Kidney tubule cell (primary cell): ENCODE data around the gene CLEC4A.
"Not testable (repeated sequence)": the region's sequence is repeated elsewhere in the genome, so short reads cannot be mapped to it uniquely, and the experiment has no call there.

Experiments
- DNase-seq: peaks from one replicate; pipeline ENCODE4 v3.0.0-alpha.2; 2018; ENCODE audit warnings: low spot score

CLEC4A gene

DNA sequence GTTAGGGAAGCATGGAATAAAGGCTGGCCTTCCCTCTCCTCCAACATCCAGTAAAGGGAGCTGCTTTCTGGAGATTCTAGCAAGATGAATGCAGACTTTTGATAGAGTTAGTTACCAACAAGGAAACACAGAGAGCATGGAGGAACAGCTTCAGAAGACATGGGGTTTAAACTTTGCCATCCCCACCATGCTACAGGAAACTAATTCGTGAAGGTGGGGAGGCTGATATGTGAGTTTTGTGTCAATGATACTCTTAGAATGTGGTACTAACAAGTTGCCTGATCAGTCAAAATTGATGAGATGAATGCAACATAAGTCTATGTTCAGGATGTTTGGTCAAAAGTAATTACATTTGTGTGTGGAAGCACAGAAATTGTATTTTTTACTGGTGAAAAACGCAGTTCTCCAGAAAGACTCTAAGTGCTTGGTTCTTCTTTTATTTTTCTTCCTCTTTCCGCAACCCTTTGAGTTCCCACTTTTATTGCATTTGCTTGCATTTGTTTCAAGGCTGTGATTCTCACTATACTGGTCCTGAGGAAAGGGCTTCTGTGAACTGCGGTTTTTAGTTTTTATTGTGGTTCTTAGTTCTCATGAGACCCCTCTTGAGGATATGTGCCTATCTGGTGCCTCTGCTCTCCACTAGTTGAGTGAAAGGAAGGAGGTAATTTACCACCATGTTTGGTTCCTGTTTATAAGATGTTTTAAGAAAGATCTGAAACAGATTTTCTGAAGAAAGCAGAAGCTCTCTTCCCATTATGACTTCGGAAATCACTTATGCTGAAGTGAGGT, at the start of gene CLEC4A:
TSS of gene CLEC4A (plus strand) at position 494 of the 789 bp plus-strand sequence. CDS start at position 756, 262 bp downstream.
- no peak for DNase-seq

DNA sequence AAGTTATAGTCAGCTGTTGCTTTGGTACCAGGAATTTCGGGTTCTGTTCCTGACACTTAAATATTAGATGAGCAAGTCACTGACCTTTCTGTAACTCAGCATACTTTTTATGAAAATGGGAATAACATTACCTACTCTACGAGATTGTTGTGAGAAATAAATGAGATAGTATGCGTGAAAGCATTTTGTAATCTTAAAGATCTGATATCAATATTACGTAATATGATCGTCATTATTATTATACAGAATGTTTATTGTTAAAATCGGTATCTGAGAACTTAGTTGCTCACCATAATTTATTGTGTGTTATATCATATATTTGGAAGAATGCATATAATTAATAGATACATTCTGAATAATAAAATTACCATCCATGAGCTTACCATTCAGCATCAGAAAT, 47.5 kb upstream of the CLEC4A start:
- DNase-seq: no peak

DNA sequence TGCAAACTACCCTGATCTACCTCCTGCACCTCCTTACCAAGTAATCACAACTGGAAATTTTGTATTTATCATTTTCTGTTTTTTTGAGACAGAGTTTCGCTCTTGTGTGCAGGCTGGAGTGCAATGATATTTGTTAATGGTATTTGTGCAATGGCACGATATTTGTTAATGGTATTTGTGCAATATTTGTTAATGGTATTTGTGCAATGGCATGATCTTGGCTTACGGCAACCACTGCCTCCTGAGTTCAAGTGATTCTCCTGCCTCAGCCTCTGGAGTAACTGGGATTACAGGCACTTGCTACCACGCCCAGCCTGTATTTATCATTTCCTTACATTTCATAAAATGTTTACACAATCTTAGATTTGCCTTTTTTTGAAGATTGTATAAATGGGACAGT, 47.1 kb upstream of the CLEC4A start:
- DNase-seq: no peak

DNA sequence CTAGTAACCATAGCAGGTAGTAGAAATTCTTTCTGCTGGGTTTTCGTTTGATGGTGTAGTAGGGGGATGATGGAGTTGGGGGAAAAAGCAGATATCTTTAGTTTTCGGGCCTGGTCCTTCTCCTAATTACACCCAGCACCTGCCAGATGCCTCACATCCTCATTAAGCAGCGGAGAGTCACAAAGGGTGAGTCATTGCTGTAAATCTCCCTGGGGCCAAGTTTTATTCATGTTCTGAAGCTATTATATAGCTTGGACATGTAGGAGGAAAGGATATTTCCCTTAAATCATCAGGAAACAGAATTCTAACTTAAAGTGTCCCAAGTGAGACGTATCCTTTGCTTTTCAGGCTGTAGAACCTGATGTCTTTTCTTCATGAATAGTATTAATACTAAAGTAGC, 46.2 kb upstream of the CLEC4A start:
- DNase-seq: peak; percentile 52

DNA sequence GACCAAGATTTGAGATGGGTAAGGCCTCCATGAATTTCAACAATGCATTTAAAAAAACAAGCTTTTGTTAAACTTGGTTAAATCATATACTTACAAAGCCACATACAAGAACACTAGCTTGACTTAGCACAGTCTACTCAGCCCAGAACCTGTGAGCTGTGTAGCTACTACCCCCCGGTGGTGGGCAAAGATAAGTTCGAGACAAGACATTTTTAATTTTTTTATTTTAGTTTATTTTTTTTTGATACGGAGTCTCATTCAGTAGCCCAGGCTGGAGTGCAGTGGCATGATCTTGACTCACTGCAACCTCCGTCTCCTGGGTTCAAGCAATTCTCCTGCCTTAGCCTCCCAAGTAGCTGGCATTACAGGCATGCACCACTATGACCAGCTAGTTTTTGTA, 45.0 kb upstream of the CLEC4A start:
- DNase-seq: peak; percentile 60

DNA sequence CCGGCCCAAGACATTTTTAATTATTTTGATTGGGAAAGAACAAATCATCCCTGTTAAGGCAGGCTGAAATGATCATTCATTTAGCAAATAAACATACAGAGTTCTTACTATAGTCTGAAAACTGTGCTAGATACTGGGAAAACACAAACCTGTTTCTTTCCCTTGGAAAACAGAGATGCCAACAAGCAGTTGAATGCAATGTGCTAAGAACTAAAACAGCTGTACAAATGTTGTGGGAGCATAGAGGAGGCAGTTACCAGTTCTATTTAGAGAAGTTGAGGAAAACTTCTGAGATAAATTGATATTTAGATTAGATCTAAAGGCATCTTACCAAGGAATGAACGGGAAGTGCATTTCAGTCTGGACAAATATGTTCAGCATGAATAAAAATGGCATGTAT, 44.5 kb upstream of the CLEC4A start:
- DNase-seq: no peak

DNA sequence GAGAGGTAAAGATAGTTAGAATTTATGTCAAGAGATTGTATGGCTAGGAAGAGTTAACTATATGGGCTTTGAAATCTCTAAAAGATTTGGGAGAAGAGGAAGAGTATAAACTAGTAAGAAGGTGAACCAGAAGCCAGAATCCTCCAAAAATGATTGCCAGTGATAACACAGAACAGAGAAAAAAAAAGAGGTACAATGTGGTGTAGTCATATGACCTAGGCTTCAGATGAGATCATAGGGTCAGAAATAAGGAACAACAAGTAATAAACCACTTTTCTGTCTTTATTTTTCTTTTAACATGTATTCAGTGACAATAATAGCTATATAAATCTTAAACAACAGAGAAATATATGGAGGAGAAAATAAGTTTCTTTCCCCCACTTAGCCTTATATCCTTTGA, 43.3 kb upstream of the CLEC4A start:
- no peak for DNase-seq

DNA sequence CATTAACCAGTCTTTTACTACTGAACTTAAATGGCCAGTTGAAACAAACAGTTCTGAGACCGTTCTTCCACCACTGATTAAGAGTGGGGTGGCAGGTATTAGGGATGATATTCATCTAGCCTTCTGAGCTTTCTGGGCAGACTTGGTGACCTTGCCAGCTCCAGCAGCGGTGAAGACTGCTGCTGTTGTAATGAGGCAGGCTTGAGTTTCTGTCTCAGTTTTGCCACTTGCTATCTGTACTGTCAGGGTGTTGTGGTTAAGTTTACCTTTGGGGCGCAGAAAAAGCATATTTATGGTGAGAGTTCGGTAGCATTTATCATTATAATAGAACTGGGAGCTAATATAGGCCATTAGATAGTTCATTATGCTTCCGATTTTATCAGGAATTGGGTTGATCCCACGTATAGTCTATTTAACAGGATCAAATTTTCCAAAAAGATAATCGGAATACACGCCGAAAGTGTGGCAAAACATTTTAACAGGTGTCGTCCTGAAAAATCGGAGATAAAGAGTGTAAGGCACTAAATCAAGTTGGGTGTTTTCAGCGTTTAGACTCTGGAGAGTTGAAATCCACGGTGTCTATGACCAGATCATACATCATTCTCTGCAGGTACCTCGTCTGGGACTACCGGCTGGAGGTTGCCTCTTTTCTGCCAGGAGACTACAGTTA, 42.0 kb upstream of the CLEC4A start:
- peak; percentile 11 for DNase-seq

DNA sequence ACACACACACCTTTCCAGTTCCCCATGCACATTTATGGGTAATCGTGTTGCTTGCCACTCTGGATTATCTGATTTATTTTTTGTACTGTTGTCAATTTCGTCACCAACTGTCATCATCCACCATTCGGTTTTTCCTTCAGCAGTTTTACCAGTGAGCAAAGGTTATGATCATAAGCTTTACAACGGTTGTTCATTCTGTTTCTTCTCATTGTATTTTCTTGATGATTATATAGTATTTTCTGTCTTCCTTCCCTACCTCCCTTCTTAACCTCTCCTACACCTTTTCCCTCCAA, 40.7 kb upstream of the CLEC4A start:
- no peak for DNase-seq

DNA sequence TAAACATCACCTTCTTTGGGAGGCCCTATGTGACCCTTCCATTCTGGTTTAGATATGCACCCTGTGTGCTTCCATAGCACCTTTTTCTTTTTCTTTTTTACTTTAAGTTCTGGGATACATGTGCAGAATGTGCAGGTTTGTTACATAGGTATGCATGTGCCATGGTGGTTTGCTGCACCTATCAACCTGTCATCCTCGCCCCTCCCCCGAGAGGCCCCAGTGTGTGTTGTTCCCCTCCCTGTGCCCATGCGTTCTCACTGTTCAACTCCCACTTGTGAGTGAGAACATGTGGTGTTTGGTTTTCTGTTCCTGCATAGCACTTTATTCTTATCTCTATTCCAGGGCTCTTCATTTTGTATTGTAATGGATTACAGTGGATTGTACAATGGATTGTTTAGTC, 39.1 kb upstream of the CLEC4A start:
- DNase-seq: not testable (repeated sequence)

DNA sequence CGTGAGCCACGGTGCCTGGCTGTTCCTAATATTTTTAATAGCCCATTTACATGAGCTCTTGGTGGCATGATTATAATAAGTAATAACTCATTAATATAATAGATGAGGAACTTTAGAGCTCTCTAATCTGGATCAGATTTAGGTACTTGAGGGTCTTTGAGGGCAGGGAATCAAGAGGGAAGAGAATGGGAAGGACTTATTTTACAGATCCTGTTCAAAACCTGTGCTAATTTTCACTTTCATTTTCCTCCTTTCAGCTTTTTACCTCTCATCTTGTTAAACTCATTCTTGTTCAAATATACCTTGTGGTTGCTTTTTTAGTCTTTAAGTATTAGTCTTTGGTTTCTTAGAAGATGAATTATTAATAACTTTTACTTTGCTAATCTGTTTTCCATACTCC, 35.8 kb upstream of the CLEC4A start:
- no peak for DNase-seq

DNA sequence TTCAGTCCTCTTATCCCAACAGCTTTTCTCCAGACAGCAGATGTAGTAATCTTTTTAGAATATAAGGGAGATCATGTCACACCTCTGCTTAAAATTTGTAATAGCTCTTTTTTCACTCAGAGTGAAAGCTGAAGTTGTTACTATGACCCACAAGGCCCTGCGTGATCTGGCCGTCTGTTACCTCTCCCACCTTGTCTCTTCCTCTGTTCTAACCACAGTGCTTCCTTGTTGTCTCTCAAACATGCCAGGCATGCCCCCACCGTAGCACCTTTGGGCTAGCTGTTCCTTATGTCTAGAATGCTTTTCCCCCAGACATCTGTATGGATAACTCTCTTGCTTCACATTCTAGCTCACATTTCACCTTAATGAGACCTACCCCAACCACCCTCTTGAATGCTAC, 34.8 kb upstream of the CLEC4A start:
- DNase-seq: no peak

DNA sequence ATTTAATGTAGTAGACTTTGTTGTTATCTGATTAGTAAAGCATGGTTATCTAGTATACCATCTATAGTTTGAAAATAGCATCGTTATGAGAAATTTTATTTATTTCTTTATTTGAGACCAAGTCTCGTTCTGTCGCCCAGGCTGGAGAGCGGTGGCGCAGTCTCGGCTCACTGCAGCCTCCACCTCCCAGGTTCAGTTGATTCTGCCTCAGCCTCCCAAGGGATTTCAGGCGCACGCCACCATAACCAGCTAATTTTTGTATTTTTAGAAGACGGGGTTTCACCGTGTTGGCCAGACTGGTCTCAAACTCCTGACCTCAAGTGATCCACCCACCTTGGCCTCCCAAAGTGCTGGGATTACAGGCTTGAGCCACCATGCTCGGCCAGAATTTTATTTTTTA, 34.1 kb upstream of the CLEC4A start:
- DNase-seq: not testable (repeated sequence)

DNA sequence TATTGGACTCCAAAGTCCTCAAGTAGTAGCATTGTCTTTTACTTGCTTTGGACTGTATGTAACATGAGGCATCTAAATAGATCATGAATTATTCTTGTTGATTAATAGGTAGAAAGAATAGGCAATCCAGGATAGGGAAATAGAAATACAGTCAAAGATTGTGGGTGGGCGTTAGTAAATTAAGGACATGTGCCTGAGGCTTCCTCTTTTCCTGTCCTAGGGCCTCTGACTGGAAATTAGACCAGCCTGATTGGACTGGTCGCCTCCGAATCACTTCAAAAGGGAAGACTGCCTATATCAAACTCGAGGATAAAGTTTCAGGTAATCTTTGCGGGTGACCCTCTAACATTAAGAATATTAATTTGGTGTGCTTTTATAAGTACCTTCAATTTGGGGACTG, 33.7 kb upstream of the CLEC4A start:
- DNase-seq: no peak

DNA sequence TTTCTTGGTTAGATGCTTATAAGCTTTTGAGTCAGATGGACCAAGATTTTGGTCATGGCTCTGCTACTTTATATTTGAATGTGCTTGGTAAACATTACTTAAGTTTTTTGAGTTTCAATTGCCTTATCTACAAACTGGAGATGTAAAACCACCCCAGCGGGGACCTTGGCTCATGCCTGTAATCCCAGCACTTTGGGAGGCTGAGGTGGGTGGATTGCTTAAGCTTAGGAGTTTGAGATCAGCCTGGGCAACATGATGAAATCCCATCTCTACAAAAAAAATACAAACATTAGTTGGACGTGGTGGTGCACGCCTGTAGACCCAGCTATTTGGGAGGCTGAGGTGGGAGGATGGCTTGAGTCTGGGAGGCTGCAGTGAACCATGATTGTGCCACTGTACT, 30.1 kb upstream of the CLEC4A start:
- no peak for DNase-seq

DNA sequence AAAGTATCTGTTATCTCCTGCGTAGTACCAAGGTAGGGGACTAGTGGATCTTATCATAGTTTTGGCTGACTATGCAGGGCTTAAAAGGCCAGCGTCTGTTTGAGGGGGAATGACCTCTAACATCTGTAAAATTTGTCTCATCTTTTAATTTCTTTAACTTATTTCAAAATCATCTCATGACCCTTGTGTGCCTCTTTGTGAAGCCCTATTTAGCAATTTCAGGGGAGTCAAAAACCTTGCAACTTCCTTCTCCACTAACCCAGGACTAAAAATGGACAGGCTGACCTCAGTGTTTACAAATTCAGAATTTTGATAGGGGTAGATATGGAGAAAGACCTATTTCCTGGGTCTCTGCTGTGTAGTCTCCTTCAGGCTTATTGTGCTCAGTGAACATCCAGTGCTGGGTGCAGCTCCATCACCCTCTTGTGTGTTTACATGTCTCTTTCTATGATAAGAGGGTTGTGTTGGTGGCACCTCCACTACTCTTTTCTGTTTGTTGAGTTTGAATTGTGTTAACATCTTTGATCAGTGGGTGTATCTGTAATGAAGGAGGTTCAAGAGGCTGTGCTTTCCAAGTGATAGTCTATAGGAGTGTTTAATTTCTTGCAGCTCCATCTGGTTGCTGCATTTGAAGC, 27.0 kb upstream of the CLEC4A start:
- DNase-seq: no peak

DNA sequence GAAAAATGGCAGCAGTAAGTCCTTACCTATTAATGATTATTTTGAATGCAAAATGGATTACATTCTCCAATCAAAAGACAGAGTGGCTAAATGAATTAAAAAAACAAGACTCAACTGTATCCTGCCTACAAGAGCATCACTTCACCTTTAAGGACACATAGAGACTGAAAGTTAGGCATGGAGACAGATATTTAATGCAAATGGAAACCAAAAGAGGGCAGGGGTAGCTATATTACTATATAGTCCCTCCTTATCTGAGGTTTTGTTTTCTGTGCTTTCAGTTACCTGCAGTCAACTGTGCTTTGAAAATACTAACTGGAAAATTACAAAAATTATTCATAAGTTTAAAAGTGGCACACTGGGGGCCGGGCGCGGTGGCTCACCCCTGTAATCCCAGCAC, 24.2 kb upstream of the CLEC4A start:
- DNase-seq: no peak

DNA sequence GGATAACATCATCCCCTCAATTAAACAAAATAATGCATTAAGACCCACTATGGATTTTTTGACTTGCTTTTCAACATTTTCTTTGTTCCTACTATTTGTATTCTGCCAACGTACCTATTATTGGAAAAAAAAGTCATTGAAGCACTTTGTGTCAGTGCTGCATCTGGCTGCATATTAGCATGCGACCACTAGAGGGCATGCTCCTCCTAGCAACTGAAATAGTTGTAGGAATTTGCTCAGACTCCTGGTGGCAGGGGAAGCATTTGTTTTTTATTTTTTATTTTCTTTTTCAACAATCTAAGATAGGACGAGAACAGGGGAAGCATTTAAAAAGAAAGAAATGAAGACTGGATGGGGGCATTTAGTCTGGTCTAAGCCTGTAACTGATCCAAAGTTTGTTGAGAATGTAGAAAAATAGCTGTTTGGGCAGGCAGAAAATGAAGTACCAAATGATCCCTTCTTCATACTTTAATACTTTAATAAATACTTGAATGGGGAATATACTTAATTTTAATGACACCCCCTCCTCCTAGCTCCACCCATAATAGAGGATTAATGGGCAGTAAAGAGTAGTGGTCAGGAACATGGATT, 14.5 kb upstream of the CLEC4A start:
- DNase-seq: peak; percentile 79

DNA sequence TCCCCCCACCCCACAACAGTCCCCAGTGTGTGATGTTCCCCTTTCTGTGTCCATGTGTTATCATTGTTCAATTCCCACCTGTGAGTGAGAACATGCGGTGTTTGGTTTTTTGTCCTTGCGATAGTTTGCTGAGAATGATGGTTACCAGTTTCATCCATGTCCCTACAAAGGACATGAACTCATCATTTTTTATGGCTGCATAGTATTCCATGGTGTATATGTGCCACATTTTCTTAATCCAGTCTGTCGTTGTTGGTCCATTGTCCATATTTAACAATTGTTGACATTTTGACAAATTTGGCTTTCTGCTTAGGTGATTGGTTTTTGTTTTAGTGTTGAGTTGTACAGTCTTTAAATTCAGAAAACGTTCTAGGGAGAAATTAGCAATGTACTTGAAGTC, 10.3 kb upstream of the CLEC4A start:
- DNase-seq: not testable (repeated sequence)

DNA sequence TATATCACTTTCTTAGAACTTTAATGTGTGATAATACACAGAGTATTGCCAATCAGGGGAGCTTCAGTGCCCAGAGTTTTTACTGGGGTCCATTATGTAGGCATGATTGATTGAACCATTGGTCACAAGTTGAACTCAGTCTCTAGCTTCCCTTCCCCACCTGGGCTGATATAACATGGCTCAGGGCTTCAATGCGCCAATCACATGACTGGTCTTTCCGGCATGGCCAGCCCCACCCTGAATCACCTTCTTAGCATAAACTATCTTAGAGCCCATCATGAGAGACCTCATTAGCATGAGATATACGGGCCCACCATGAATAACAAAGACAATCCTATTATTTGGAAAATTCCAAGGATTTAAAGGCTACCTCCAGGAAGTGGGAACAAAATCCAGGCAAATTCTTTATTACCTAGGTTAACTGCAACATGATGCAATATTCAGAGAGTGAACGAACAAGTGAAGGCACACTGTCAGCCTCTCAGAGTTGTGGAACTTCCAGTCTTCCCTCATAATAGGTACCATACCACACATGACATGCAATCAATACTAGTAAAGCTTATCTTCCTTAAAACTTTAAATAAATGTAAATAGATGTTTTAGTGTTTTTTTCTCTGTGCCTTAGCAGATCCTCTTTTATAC, 3.2 kb upstream of the CLEC4A start:
- DNase-seq: no peak

DNA sequence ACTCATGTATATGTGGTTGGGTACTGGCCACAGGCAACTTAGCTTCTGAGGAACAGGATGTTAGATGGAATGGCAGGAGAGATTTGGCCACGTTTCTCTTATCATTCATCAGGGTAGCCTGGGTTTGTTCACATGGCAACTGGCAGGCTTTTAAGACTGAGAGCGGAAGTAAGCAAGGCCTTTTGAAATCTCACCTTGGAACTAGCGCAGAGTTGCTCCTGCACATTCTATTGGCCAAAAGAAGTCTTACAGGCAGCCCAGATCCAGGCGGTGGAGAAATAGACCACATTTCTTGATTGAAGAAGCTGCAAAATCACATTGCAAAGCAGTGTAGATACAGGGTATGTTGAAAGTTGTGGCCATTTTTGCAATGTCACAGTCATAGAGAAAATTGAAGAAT, 3.7 kb downstream of the CLEC4A start:
- DNase-seq: no peak

DNA sequence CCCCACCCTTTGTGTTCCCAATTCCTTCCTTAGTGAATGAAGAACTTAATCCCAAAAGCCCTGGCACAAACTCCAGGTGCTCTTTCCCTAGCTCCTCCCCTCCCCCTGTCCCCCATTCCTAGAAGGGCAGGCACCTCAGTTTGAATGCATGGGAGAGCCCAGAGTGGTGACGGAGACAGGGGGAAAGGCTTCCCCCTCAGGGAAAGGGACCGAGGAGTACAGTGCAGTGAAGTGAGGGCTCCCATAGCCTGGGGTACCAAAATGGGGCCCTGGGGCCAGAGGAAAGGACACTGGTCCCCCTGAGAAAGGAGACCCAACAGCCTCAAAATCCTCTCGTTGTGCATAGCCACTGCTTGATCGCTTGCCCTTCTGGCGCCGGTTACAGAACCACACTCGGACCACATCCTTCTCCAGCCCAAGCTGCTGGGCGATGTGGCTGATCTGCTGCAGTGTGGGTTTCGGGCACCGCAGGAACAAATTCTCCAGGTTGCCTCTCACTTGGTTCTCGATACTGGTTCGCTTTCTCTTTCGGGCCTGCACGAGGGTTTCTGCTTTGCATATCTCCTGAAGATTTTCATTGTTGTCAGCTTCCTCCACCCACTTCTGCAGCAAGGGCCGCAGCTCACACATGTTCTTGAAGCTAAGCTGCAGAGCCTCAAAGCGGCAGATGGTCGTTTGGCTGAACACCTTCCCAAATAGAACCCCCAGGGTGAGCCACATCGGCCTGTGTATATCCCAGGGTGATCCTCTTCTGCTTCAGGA, 10.4 kb downstream of the CLEC4A start:
- not testable (repeated sequence) for DNase-seq
